Esophagus mucosa (tissue), 1 donor: Measurements from ENCODE around the gene SWI5. TPM values are rescaled to one million over a fixed set of nuclear protein-coding genes. Genes with fewer than 3 reads are reported as not detected.
"Not testable (repeated sequence)": the region's sequence is repeated elsewhere in the genome, so short reads cannot be mapped to it uniquely, and the experiment has no call there.

ENCODE experiments used
- ATAC-seq: fragments of 200-7000 bp; cut with Tn5 transposase; one replicate; pipeline ENCODE4 v1.9.1; 2020
- total RNA-seq: library from RNA; stranded (reverse); gene quantifications from one replicate; pipeline ENCODE4 v1.2.4, GENCODE V29; 2023
- donor health status: DM: yes; HTN: yes; CAD: no.

The SWI5 gene
- 24.8 TPM for total RNA-seq

GRCh38 chr9:128276008-128276573 is at the start of gene SWI5:
TSS of gene SWI5 (plus strand) at chr9:128276276.
- ATAC-seq = peak; percentile 96

GRCh38 chr9:128226412-128226801 is 49.7 kb upstream of the SWI5 start:
- no peak for ATAC-seq

GRCh38 chr9:128230897-128231296 is 45.2 kb upstream of the SWI5 start:
- not testable (repeated sequence) for ATAC-seq

- ATAC-seq = peak; percentile 16
Measured at GRCh38 chr9:128231638-128232527, 44.2 kb upstream of the SWI5 start.

GRCh38 chr9:128232528-128233428 is 43.3 kb upstream of the SWI5 start:
- ATAC-seq = peak; percentile 40

- no peak for ATAC-seq
Measured at GRCh38 chr9:128233817-128234406, 42.2 kb upstream of the SWI5 start.

GRCh38 chr9:128242124-128242523 is 34.0 kb upstream of the SWI5 start:
- ATAC-seq = no peak

- no peak for ATAC-seq
Measured at GRCh38 chr9:128242828-128243214, 33.3 kb upstream of the SWI5 start.

- ATAC-seq = no peak
Measured at GRCh38 chr9:128243215-128244018, 32.7 kb upstream of the SWI5 start.

- ATAC-seq = no peak
Measured at GRCh38 chr9:128244091-128244836, 31.8 kb upstream of the SWI5 start.

- ATAC-seq = no peak
Measured at GRCh38 chr9:128244837-128245231, 31.2 kb upstream of the SWI5 start.

GRCh38 chr9:128245421-128246151 is 30.5 kb upstream of the SWI5 start:
- ATAC-seq = no peak

- no peak for ATAC-seq
Measured at GRCh38 chr9:128246471-128246870, 29.6 kb upstream of the SWI5 start.

GRCh38 chr9:128247226-128247803 is 28.8 kb upstream of the SWI5 start:
- no peak for ATAC-seq

- no peak for ATAC-seq
Measured at GRCh38 chr9:128249558-128249907, 26.5 kb upstream of the SWI5 start.

- ATAC-seq = peak; percentile 96
Measured at GRCh38 chr9:128249908-128250838, 25.9 kb upstream of the SWI5 start.

GRCh38 chr9:128250839-128251731 is 25.0 kb upstream of the SWI5 start:
- ATAC-seq = no peak

GRCh38 chr9:128251732-128252100 is 24.4 kb upstream of the SWI5 start:
- no peak for ATAC-seq
